Common myeloid progenitor, CD34-positive (primary cell): ENCODE measurements around the gene CALML3.

Source experiments
- CTCF ChIA-PET: fragments of 350-600 bp; sonication (Branson Sonifier 250); formaldehyde crosslinking; loops from one replicate; lab custom pipeline; 2021; ENCODE audit warnings: antibody characterized with exemption; lab: Charles Lee
- POLR2A ChIA-PET: fragments of 350-600 bp; sonication (Branson Sonifier 250); formaldehyde crosslinking; loops from one replicate; lab custom pipeline; 2021; ENCODE audit warnings: antibody characterized with exemption; lab: Charles Lee
- DNase-seq, 3 donors: peaks; one replicate each; pipeline versions ENCODE4 v3.0.0 to v3.0.0-alpha.2; 2013
- H3K27ac ChIP-seq, 2 experiments: 1 replicate in 1 of 2; 2 replicates in 1 of 2; pipeline ENCODE4 v1.7.0; 2013; ENCODE audit warnings: inconsistent platforms in 2 of 2, low read length in 2 of 2, mild to moderate bottlenecking in 2 of 2, low read depth in 1 of 2, moderate library complexity in 1 of 2; ENCODE audit not compliant: severe bottlenecking in 2 of 2, insufficient read depth in 1 of 2, poor library complexity in 1 of 2
- H3K27me3 ChIP-seq, 5 experiments: replicated peaks in 2 of 5; 1 replicate in 3 of 5; 2 replicates in 2 of 5; pipeline versions ENCODE4 v1.6.1 to v1.7.0; 2013; ENCODE audit warnings: low read length in 4 of 5, mild to moderate bottlenecking in 2 of 5, moderate library complexity in 2 of 5, inconsistent platforms in 1 of 5; ENCODE audit not compliant: insufficient read depth in 5 of 5, control insufficient read depth in 4 of 5
- H3K36me3 ChIP-seq, 4 experiments: 1 replicate in 2 of 4; 2 replicates in 2 of 4; pipeline versions ENCODE4 v1.6.1 to v1.7.0; 2013; ENCODE audit warnings: low read length in 3 of 4, control low read depth in 1 of 4, mild to moderate bottlenecking in 1 of 4; ENCODE audit not compliant: control insufficient read depth in 4 of 4, insufficient read depth in 4 of 4
- H3K4me1 ChIP-seq, 4 experiments: 1 replicate in 3 of 4; 2 replicates in 1 of 4; pipeline versions ENCODE4 v1.6.1 to v1.7.1; 2013; ENCODE audit warnings: low read length in 3 of 4, mild to moderate bottlenecking in 3 of 4, control low read depth in 1 of 4, inconsistent platforms in 1 of 4, moderate library complexity in 1 of 4; ENCODE audit not compliant: control insufficient read depth in 4 of 4, insufficient read depth in 4 of 4; ENCODE audit errors: control extremely low read depth in 1 of 4
- H3K4me3 ChIP-seq, 7 experiments: 1 replicate in 4 of 7; 2 replicates in 3 of 7; pipeline versions ENCODE4 v1.5.1 to v1.7.0; 2013; ENCODE audit warnings: mild to moderate bottlenecking in 7 of 7, low read length in 6 of 7, moderate library complexity in 6 of 7, inconsistent platforms in 2 of 7, low read depth in 2 of 7, control low read depth in 1 of 7; ENCODE audit not compliant: insufficient read depth in 4 of 7, control insufficient read depth in 1 of 7; ENCODE audit errors: extremely low read depth in 1 of 7
- H3K9me3 ChIP-seq, 5 experiments: 1 replicate in 4 of 5; 2 replicates in 1 of 5; pipeline versions ENCODE4 v1.6.1 to v1.7.1; 2013; ENCODE audit warnings: low read length in 4 of 5, mild to moderate bottlenecking in 2 of 5, inconsistent platforms in 1 of 5, low read depth in 1 of 5, moderate library complexity in 1 of 5; ENCODE audit not compliant: control insufficient read depth in 4 of 5, insufficient read depth in 2 of 5; ENCODE audit errors: control extremely low read depth in 1 of 5
- WGBS: methylation state at CpG from one replicate; pipeline ENCODE4 v1.1.5; 2013; ENCODE audit not compliant: insufficient coverage; 5-methylcytosine and 5-hydroxymethylcytosine counted together

The CALML3 gene

DNA sequence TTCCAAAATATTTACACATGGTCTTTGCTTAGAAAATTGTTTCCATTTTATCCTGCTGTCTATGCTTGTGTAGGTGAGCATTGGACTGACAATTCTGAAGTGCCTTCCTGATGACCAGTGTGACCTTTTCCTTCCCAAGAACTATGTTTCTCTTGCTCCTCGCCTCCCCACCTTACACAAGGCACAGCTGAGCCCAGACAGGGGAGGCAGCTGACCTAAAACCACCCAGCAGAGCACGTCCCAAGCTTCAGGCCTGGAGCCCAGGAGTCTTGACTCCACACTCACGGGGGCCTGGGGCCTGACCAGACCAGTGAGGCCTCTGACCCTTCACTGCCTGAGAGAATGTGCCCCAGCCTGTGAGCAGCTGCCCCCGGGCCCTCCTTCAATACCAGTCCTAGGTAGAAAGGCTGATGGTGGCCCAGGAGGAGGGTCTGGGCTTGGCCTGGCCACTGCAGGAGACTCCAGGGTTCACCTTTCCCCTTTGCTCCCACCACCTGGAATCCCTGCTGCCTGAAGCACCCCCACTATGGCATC is 32.4 kb upstream of the CALML3 start:
- Histone ChIP-seq H3K27ac (no peak overlapping the region), H3K9me3 (peaks cover 0 to 6% (median 4%) of the 10 kb centered on the region in 5 experiments), H3K36me3 (no peaks in the 10 kb centered on the region), H3K4me3 (no peak overlapping the region), H3K27me3 (no peaks in the 10 kb centered on the region), H3K4me1 (peaks cover 0 to 2% (median 0%) of the 10 kb centered on the region in 4 experiments)
- CTCF ChIA-PET, result no interaction called here
- DNase-seq, result no peak
- WGBS, result 92% methylated on average over 2 of the region's 4 CpGs
- POLR2A ChIA-PET, result no interaction called here

DNA sequence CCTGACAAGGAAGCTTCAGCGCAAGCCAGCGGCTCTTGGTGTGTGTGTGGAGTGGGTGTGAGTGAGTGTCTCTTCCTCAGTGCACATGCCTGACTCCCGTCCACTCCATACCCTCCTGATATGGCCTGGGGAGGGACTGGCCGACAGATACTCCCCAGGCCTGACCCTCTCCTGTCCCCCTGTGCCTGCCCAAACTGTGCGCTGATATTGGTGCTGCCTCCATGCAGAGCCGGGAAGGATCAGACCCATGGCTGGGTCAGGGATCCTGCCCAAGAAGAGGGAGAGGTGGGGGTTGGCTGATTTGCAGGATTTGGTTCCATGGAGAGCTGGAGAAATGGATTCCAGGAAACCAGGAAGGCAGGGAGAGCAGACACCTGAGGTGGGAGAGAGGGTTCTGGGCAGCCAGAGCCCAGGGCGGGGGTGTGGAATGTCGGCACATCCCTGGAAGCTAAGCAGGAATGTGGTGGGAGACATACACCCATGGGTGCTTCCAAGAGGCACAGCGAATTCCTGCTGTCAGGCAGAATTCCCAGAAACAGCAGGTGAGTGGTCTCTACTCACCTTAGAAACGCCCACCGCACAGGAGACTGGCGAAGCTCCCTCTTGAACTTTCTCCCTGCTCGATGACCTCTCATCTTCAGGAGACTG is 31.7 kb upstream of the CALML3 start:
- Histone ChIP-seq H3K9me3 (peaks cover 0 to 6% (median 4%) of the 10 kb centered on the region in 5 experiments), H3K4me3 (no peak overlapping the region), H3K27me3 (no peaks in the 10 kb centered on the region), H3K4me1 (peaks cover 0 to 2% (median 0%) of the 10 kb centered on the region in 4 experiments), H3K27ac (no peak overlapping the region), H3K36me3 (no peaks in the 10 kb centered on the region)
- POLR2A ChIA-PET, result no interaction called here
- WGBS, result 97% methylated on average over 10 of the region's 13 CpGs
- DNase-seq, result no peak
- CTCF ChIA-PET, result no interaction called here

DNA sequence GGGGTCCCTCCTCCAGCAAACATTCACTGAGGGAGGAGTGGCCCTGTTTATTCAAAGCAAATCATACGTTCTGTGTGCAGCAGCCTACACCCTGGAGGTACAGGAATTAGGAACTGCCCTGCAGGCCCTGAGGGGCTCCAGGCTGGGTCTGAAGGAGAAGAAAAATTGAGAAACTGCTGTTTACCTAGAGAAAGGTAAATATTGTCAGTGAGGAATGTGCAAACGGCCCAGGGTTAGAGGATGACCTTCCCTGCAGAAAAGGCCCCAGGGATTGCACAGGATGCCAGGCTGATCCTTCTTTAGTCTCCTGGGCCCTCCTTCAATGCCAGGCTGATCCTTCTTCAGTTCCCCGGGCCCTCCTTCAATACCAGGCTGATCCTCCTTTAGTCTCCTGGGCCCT is 31.1 kb upstream of the CALML3 start:
- Histone ChIP-seq H3K27ac (no peak overlapping the region), H3K4me1 (peaks cover 0 to 2% (median 0%) of the 10 kb centered on the region in 4 experiments), H3K27me3 (no peaks in the 10 kb centered on the region), H3K4me3 (no peak overlapping the region), H3K36me3 (no peaks in the 10 kb centered on the region), H3K9me3 (peaks cover 0 to 6% (median 4%) of the 10 kb centered on the region in 5 experiments)
- ChIA-PET POLR2A (no interaction called here), CTCF (no interaction called here)
- WGBS, result 92% methylated on average over 3 of the region's 3 CpGs
- no peak for DNase-seq

DNA sequence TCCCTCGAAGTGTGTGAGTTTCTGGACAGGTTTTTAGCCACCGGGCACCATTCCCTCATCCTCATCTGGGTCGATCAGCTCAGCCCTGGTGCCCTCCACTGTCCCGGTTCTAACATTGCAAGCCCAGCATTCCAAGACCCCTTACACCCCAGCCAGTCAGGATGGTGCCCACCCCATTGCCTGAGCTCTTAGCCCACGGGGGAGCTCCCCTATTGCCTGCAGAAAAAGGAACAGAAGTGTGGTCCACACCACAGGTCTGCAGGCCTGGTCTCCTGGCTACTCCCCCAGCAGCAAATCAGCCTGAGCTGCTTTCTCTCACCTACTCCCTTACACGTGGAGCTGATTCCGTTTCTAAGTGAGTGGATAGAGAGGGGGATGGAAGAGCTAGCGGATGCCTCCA is 30.1 kb upstream of the CALML3 start:
- peaks cover 0 to 2% (median 0%) of the 10 kb centered on the region in 4 experiments for H3K4me1 ChIP-seq
- no peaks in the 10 kb centered on the region for H3K36me3 ChIP-seq
- no peak for DNase-seq
- H3K27me3 ChIP-seq, result no peaks in the 10 kb centered on the region
- H3K27ac ChIP-seq, result no peak overlapping the region
- WGBS, result 88% methylated on average over 5 of the region's 8 CpGs
- ChIA-PET POLR2A (no interaction called here), CTCF (interaction anchor here (2.3 kb wide), 1 partner anchor 11 kb away, joined by 5 read pairs; no protein-coding TSS in a partner anchor)
- H3K9me3 ChIP-seq, result peaks cover 0 to 6% (median 4%) of the 10 kb centered on the region in 5 experiments
- no peak overlapping the region for H3K4me3 ChIP-seq

DNA sequence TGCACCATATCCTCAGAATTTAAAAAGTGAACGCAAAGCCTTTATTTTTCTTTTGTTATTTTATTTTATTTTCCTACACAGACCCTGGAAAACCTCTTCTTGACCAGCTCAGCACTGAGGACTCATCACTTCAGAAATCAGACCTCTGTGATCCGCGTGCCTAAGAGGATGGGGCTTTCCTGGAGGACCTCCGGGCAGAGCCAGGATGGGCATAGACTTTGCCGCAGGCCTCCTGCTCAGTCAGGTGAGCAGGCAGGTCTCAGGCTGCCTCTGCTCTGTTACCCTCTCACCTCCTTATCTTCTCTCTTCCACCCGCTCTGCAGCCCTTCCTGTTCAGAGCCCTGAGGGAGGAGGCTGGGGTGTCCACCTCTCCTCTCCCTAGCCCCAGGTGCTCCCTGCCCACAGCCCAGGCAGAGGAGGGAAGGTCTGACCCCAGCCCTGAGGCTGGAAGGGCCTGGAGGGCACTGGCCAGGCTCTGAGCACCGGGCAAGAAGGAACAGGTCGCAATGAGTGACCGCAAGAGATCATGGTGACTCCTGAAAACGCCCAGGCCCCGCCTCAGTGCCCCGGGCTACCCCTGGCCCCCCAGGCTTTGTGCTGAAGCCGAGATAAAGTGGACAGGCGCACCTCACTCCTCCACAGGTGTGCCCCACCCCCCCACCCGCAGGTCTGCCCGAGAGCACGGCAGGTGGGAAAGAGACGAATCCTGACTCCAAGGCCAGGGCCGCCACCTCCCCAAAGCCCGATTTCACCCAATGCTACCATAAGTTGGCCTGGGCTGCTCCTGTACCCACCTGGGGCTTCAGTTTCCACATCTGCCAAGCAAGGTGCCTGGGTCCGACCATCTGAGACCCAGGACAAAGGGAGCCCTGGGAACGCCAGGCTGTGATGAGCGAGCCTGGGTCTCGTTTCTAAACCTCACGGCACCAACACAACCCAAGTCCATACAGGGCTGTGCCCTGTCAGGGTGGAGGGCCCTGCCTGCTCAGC is 28.2 kb upstream of the CALML3 start:
- 96% methylated on average over 12 of the region's 25 CpGs for WGBS
- Histone ChIP-seq H3K4me1 (no peaks in the 10 kb centered on the region), H3K27me3 (peaks cover 0 to 2% (median 0%) of the 10 kb centered on the region in 5 experiments), H3K9me3 (peaks cover 0 to 6% (median 4%) of the 10 kb centered on the region in 5 experiments), H3K27ac (no peak overlapping the region), H3K4me3 (no peak overlapping the region), H3K36me3 (no peaks in the 10 kb centered on the region)
- ChIA-PET POLR2A (no interaction called here), CTCF (interaction anchor here (0.6 to 2.3 kb wide), 2 partner anchors 9 to 14 kb away, joined by 3 to 5 read pairs; no protein-coding TSS in a partner anchor)
- no peak for DNase-seq

DNA sequence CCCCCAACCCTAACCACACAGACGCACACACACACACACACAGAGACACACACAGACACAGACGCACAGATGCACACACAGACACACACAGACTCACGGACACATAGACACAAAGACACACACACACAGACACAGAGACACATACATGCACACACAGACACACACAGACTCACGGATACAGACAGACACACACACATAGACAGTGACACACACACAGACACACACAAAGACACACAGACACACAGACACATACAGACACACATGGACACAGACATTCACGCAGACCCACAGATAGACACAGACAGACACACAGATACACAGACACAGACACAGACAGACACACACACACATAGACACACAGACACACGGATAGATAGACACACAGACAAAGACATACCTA is 27.5 kb upstream of the CALML3 start:
- H3K9me3 ChIP-seq, result peaks cover 0 to 4% (median 2%) of the 10 kb centered on the region in 5 experiments
- ChIA-PET CTCF (no interaction called here), POLR2A (no interaction called here)
- peaks cover 0 to 4% (median 0%) of the 10 kb centered on the region in 5 experiments for H3K27me3 ChIP-seq
- no peaks in the 10 kb centered on the region for H3K36me3 ChIP-seq
- WGBS, result 91% methylated on average over 5 of the region's 6 CpGs
- no peaks in the 10 kb centered on the region for H3K4me1 ChIP-seq
- H3K4me3 ChIP-seq, result no peak overlapping the region
- DNase-seq, result no peak
- no peak overlapping the region for H3K27ac ChIP-seq
